Left renal cortex interstitium (tissue), 4 donors: ENCODE results near the gene PCDH9. TPM values are rescaled to one million over a fixed set of nuclear protein-coding genes. Genes with fewer than 3 reads are reported as not detected.

Source experiments
- DNase-seq, 4 donors: peaks; one replicate each; pipeline ENCODE4 v3.0.0-alpha.2; 2013; ENCODE audit warnings: low read depth in 4 of 4, low spot score in 2 of 4, missing footprints in 1 of 4
- polyA plus RNA-seq, 4 donors: library from polyadenylated mRNA; unstranded; fragments of 120-200 nt; gene quantifications; one replicate each; pipeline ENCODE4 v1.2.1, GENCODE V29; 2013; ENCODE audit not compliant: insufficient read length in 4 of 4

PCDH9 gene
- 10 to 100 TPM; 12.9 to 16.1 (median 13.7) TPM for polyA plus RNA-seq

GRCh38 chr13:67229481-67230403 is at the start of gene PCDH9:
Gene PCDH9 (minus strand): TSS chr13:67230336. CDS start chr13:67228440, 1,896 bp downstream.
- peak in 1 of 4 donors; percentile 65 for DNase-seq

GRCh38 chr13:67278235-67278634 is 48.1 kb upstream of the PCDH9 start:
- DNase-seq, result no peak

- DNase-seq, result no peak
Observed at GRCh38 chr13:67277581-67277980, 47.4 kb upstream of the PCDH9 start.

GRCh38 chr13:67275351-67275960 is 45.3 kb upstream of the PCDH9 start:
- DNase-seq, result no peak

- DNase-seq, result no peak
Observed at GRCh38 chr13:67273001-67273400, 42.9 kb upstream of the PCDH9 start.

- DNase-seq, result no peak
Observed at GRCh38 chr13:67267136-67267535, 37.0 kb upstream of the PCDH9 start.

GRCh38 chr13:67259208-67259607 is 29.1 kb upstream of the PCDH9 start:
- DNase-seq, result no peak

GRCh38 chr13:67258482-67258881 is 28.3 kb upstream of the PCDH9 start:
- DNase-seq, result no peak

GRCh38 chr13:67238861-67239260 is 8.7 kb upstream of the PCDH9 start:
- DNase-seq, result no peak

- DNase-seq, result no peak
Observed at GRCh38 chr13:67238277-67238859, 8.2 kb upstream of the PCDH9 start.

- no peak for DNase-seq
Observed at GRCh38 chr13:67235265-67235664, 5.1 kb upstream of the PCDH9 start.

- no peak for DNase-seq
Observed at GRCh38 chr13:67232384-67232783, 2.2 kb upstream of the PCDH9 start.

- DNase-seq, result peak in 1 of 4 donors; percentile 55
Observed at GRCh38 chr13:67231289-67232000, 1.3 kb upstream of the PCDH9 start.

GRCh38 chr13:67230404-67231288 is 510 bp upstream of the PCDH9 start:
- DNase-seq, result peak; percentile 88 to 97 (median 94)

- DNase-seq, result no peak
Observed at GRCh38 chr13:67228916-67229315, 1.2 kb downstream of the PCDH9 start.

- DNase-seq, result no peak
Observed at GRCh38 chr13:67228031-67228430, 2.1 kb downstream of the PCDH9 start.

GRCh38 chr13:67227131-67227983 is 2.8 kb downstream of the PCDH9 start:
- DNase-seq, result no peak

- DNase-seq, result no peak
Observed at GRCh38 chr13:67226696-67227095, 3.4 kb downstream of the PCDH9 start.
